Neural crest cell (in vitro differentiated cells): Measurements from ENCODE around the gene MYO1G. TPM values are rescaled to one million over a fixed set of nuclear protein-coding genes. Genes with fewer than 3 reads are reported as not detected.

Experiments
- DNase-seq: peaks from one replicate; pipeline ENCODE4 v3.0.0; 2021; ENCODE audit warnings: low read depth, mixed read lengths, low spot score
- H3K27ac Mint-ChIP-seq: one replicate; pipeline ENCODE4 v1.8.0; 2021; ENCODE audit warnings: mild to moderate bottlenecking, mixed read lengths; ENCODE audit not compliant: unreplicated experiment
- H3K27me3 Mint-ChIP-seq: 2 replicates; pipeline ENCODE4 v1.8.0; 2021; ENCODE audit warnings: low read depth, mild to moderate bottlenecking, mixed read lengths
- H3K36me3 Mint-ChIP-seq: 2 replicates; pipeline ENCODE4 v1.8.0; 2021; ENCODE audit warnings: low read depth, mild to moderate bottlenecking, mixed read lengths
- H3K4me1 Mint-ChIP-seq: 2 replicates; pipeline ENCODE4 v1.8.0; 2021; ENCODE audit warnings: mixed read lengths
- H3K4me3 Mint-ChIP-seq: one replicate; pipeline ENCODE4 v1.8.0; 2021; ENCODE audit warnings: mild to moderate bottlenecking, mixed read lengths
- H3K9me3 Mint-ChIP-seq: 2 replicates; pipeline ENCODE4 v1.8.0; 2021; ENCODE audit warnings: mixed read lengths
- CTCF ChIP-seq: fragments of 200-600 bp; sonication (generic); conservative IDR thresholded peaks from 2 replicates; pipeline ENCODE4 v1.5.0; 2021; ENCODE audit warnings: antibody characterized with exemption, mild to moderate bottlenecking
- total RNA-seq: library from RNA; stranded (reverse); gene quantifications from 2 replicates; pipeline ENCODE4 v1.2.1, GENCODE V29; 2021

MYO1G gene
- total RNA-seq, 1 donor from 2014 or later = 0.49 TPM

- Mint-ChIP-seq H3K4me3 (no peak overlapping the region), H3K36me3 (peaks cover 29% of the 10 kb centered on the region), H3K9me3 (no peaks in the 10 kb centered on the region), H3K27ac (no peak overlapping the region), H3K4me1 (peaks cover 39% of the 10 kb centered on the region), H3K27me3 (no peaks in the 10 kb centered on the region)
- TF ChIP-seq CTCF = no peak
- DNase-seq = no peak
These were observed 2.4 kb upstream of the MYO1G start for GRCh38 chr7:44981035-44981706.

- no peak for TF ChIP-seq CTCF
- no peak overlapping the region for H3K27ac Mint-ChIP-seq
- no peaks in the 10 kb centered on the region for H3K9me3 Mint-ChIP-seq
- DNase-seq = no peak
- H3K36me3 Mint-ChIP-seq = peaks cover 25% of the 10 kb centered on the region
- H3K4me1 Mint-ChIP-seq = peaks cover 33% of the 10 kb centered on the region
- H3K27me3 Mint-ChIP-seq = no peaks in the 10 kb centered on the region
- no peak overlapping the region for H3K4me3 Mint-ChIP-seq
These were observed 1.7 kb upstream of the MYO1G start for GRCh38 chr7:44980393-44981034.

- TF ChIP-seq CTCF = no peak
- no peaks in the 10 kb centered on the region for H3K27me3 Mint-ChIP-seq
- no peak for DNase-seq
- no peak overlapping the region for H3K4me3 Mint-ChIP-seq
- H3K27ac Mint-ChIP-seq = no peak overlapping the region
- peaks cover 25% of the 10 kb centered on the region for H3K4me1 Mint-ChIP-seq
- H3K36me3 Mint-ChIP-seq = peaks cover 19% of the 10 kb centered on the region
- H3K9me3 Mint-ChIP-seq = no peaks in the 10 kb centered on the region
These were observed 922 bp upstream of the MYO1G start for GRCh38 chr7:44979481-44980392.

GRCh38 chr7:44977959-44978335 lies 868 bp downstream of the MYO1G start:
- peaks cover 14% of the 10 kb centered on the region for H3K4me1 Mint-ChIP-seq
- H3K9me3 Mint-ChIP-seq = no peaks in the 10 kb centered on the region
- peaks cover 5% of the 10 kb centered on the region for H3K36me3 Mint-ChIP-seq
- H3K27me3 Mint-ChIP-seq = no peaks in the 10 kb centered on the region
- H3K27ac Mint-ChIP-seq = no peak overlapping the region
- DNase-seq = no peak
- no peak for TF ChIP-seq CTCF
- H3K4me3 Mint-ChIP-seq = no peak overlapping the region

GRCh38 chr7:44977304-44977958 lies 1.4 kb downstream of the MYO1G start:
- no peak for DNase-seq

More at GRCh38 chr7:44977304-44977958, 1.4 kb downstream of the MYO1G start:
- TF ChIP-seq CTCF = no peak
- Mint-ChIP-seq H3K27ac (no peak overlapping the region), H3K4me1 (peaks cover 14% of the 10 kb centered on the region), H3K4me3 (no peak overlapping the region), H3K36me3 (peaks cover 1% of the 10 kb centered on the region), H3K9me3 (no peaks in the 10 kb centered on the region), H3K27me3 (no peaks in the 10 kb centered on the region)
